RWPE2 (cell line): ENCODE measurements around the gene SNPH.
A peak's percentile ranks its signal among the peaks of the same experiment; 100 is the strongest.

Experiments
- ATAC-seq: fragments of 200-7000 bp; cut with Tn5 transposase; 3 replicates; pipeline ENCODE4 v1.9.1; 2021; ENCODE audit warnings: low read depth
- DNase-seq: peaks from one replicate; pipeline ENCODE4 v3.0.0-alpha.2; 2020; ENCODE audit warnings: low spot score
- H3K27ac ChIP-seq: fragments of 450-650 bp; 2 replicates; pipeline ENCODE4 v1.5.1; 2017; ENCODE audit warnings: mild to moderate bottlenecking; ENCODE audit not compliant: poor library complexity, severe bottlenecking
- H3K27me3 ChIP-seq: fragments of 250-450 bp; sonication (Bioruptor Pico); 2 replicates; pipeline ENCODE4 v1.5.1; 2021; ENCODE audit warnings: mild to moderate bottlenecking, moderate library complexity; ENCODE audit not compliant: insufficient read depth, poor library complexity, severe bottlenecking
- H3K36me3 ChIP-seq: fragments of 250-450 bp; sonication (Bioruptor Pico); 2 replicates; pipeline ENCODE4 v1.5.1; 2020; ENCODE audit warnings: low read depth, mild to moderate bottlenecking, moderate library complexity
- H3K4me1 ChIP-seq: fragments of 250-450 bp; sonication (Bioruptor Pico); 2 replicates; pipeline ENCODE4 v1.5.1; 2021; ENCODE audit warnings: mild to moderate bottlenecking, moderate library complexity; ENCODE audit not compliant: insufficient read depth, poor library complexity, severe bottlenecking
- H3K4me3 ChIP-seq: fragments of 250-450 bp; sonication (Bioruptor Pico); 2 replicates; pipeline ENCODE4 v1.5.1; 2021; ENCODE audit warnings: mild to moderate bottlenecking, moderate library complexity; ENCODE audit not compliant: severe bottlenecking
- H3K9me3 ChIP-seq: fragments of 250-450 bp; sonication (Bioruptor Pico); 2 replicates; pipeline ENCODE4 v1.5.1; 2021; ENCODE audit warnings: mild to moderate bottlenecking, moderate library complexity; ENCODE audit not compliant: severe bottlenecking
- CTCF ChIP-seq: fragments of 450-650 bp; IDR thresholded peaks from one replicate; pipeline ENCODE4 v1.5.1; 2017; ENCODE audit warnings: mild to moderate bottlenecking, moderate library complexity; ENCODE audit not compliant: poor library complexity, severe bottlenecking

Gene SNPH

GRCh38 chr20:1265226-1265915 lies 723 bp upstream of the SNPH start:
- H3K27ac ChIP-seq, result peak overlapping the region; percentile 7
- peaks cover 7% of the 10 kb centered on the region for H3K27me3 ChIP-seq
- DNase-seq, result no peak
- no peaks in the 10 kb centered on the region for H3K36me3 ChIP-seq
- no peaks in the 10 kb centered on the region for H3K4me1 ChIP-seq
- no peak for TF ChIP-seq CTCF
- no peaks in the 10 kb centered on the region for H3K9me3 ChIP-seq
- H3K4me3 ChIP-seq, result peak overlapping the region; percentile 57
- ATAC-seq, result no peak

- DNase-seq (no peak), ATAC-seq (no peak)
- H3K4me3 ChIP-seq, result peak overlapping the region; percentile 57
- no peaks in the 10 kb centered on the region for H3K36me3 ChIP-seq
- TF ChIP-seq CTCF, result no peak
- H3K9me3 ChIP-seq, result no peaks in the 10 kb centered on the region
- H3K27ac ChIP-seq, result peak overlapping the region; percentile 7
- peaks cover 2% of the 10 kb centered on the region for H3K27me3 ChIP-seq
- H3K4me1 ChIP-seq, result no peaks in the 10 kb centered on the region
Observed at GRCh38 chr20:1265916-1266166, 253 bp upstream of the SNPH start.

- H3K4me3 ChIP-seq, result no peak overlapping the region
- H3K36me3 ChIP-seq, result no peaks in the 10 kb centered on the region
- ATAC-seq (no peak), DNase-seq (no peak)
- H3K9me3 ChIP-seq, result no peaks in the 10 kb centered on the region
- TF ChIP-seq CTCF, result no peak
- H3K4me1 ChIP-seq, result no peaks in the 10 kb centered on the region
- no peak overlapping the region for H3K27ac ChIP-seq
- no peaks in the 10 kb centered on the region for H3K27me3 ChIP-seq
Observed at GRCh38 chr20:1267161-1267560, 1.1 kb downstream of the SNPH start.

GRCh38 chr20:1267809-1268374 lies 1.8 kb downstream of the SNPH start:
- ATAC-seq (no peak), DNase-seq (no peak)
- Histone ChIP-seq H3K27me3 (no peaks in the 10 kb centered on the region), H3K36me3 (no peaks in the 10 kb centered on the region), H3K9me3 (no peaks in the 10 kb centered on the region), H3K4me1 (no peaks in the 10 kb centered on the region), H3K4me3 (no peak overlapping the region), H3K27ac (no peak overlapping the region)
- no peak for TF ChIP-seq CTCF

- TF ChIP-seq CTCF, result no peak
- Histone ChIP-seq H3K27ac (no peak overlapping the region), H3K4me1 (no peaks in the 10 kb centered on the region), H3K9me3 (no peaks in the 10 kb centered on the region), H3K27me3 (no peaks in the 10 kb centered on the region), H3K4me3 (no peak overlapping the region), H3K36me3 (no peaks in the 10 kb centered on the region)
- ATAC-seq (no peak), DNase-seq (no peak)
Observed at GRCh38 chr20:1269235-1269634, 3.1 kb downstream of the SNPH start.
